A673 (cell line): ENCODE data around the gene RELL1. TPM values are rescaled to one million over a fixed set of nuclear protein-coding genes. Genes with fewer than 3 reads are reported as not detected.

ENCODE experiments used
- BruUV-seq: library from RNA; stranded (reverse); fragments of 400-500 nt; replicated peaks from 2 replicates; lab custom pipeline; 2021; lab: Mats Ljungman, UMichigan
- CTCF ChIA-PET: fragments of 300-600 bp; sonication (Branson Sonifier 250); formaldehyde crosslinking; loops from one replicate; lab custom pipeline; 2022; ENCODE audit warnings: antibody characterized with exemption; lab: Charles Lee
- POLR2A ChIA-PET: fragments of 300-600 bp; sonication (Branson Sonifier 250); formaldehyde crosslinking; loops from one replicate; lab custom pipeline; 2022; ENCODE audit warnings: antibody characterized with exemption; ENCODE audit not compliant: low non-redundant PET; lab: Charles Lee
- DNase-seq: peaks from one replicate; pipeline ENCODE4 v3.0.0-alpha.2; 2015; ENCODE audit warnings: low spot score
- H3K27ac ChIP-seq: fragments of 200-600 bp; sonication (generic); 2 replicates; pipeline ENCODE4 v1.5.1; 2016; ENCODE audit warnings: mixed run types, low read depth, mild to moderate bottlenecking, mixed read lengths, antibody characterized with exemption, low read length; ENCODE audit not compliant: poor library complexity, severe bottlenecking
- H3K27me3 ChIP-seq: fragments of 200-600 bp; sonication (generic); replicated peaks from 2 replicates; pipeline ENCODE4 v1.6.1; 2017; ENCODE audit warnings: mixed run types, low read depth, mild to moderate bottlenecking, mixed read lengths, antibody characterized with exemption, low read length; ENCODE audit not compliant: insufficient read depth, poor library complexity
- H3K36me3 ChIP-seq: fragments of 200-600 bp; sonication (generic); 2 replicates; pipeline ENCODE4 v1.6.1; 2016; ENCODE audit warnings: mixed run types, mild to moderate bottlenecking, mixed read lengths, antibody characterized with exemption, low read length; ENCODE audit not compliant: insufficient read depth, poor library complexity, severe bottlenecking
- H3K4me1 ChIP-seq: fragments of 200-600 bp; sonication (generic); 2 replicates; pipeline ENCODE4 v1.6.1; 2017; ENCODE audit warnings: mixed run types, mild to moderate bottlenecking, mixed read lengths, antibody characterized with exemption, low read length; ENCODE audit not compliant: insufficient read depth, poor library complexity, severe bottlenecking
- H3K4me3 ChIP-seq: fragments of 200-600 bp; sonication (generic); 2 replicates; pipeline ENCODE4 v1.5.1; 2016; ENCODE audit warnings: low read depth, mixed run types, mild to moderate bottlenecking, mixed read lengths, low read length; ENCODE audit not compliant: poor library complexity, severe bottlenecking
- H3K9me3 ChIP-seq: fragments of 200-600 bp; sonication (generic); 2 replicates; pipeline ENCODE4 v1.6.1; 2016; ENCODE audit warnings: mixed run types, low read depth, mild to moderate bottlenecking, mixed read lengths, antibody characterized with exemption, low read length; ENCODE audit not compliant: poor library complexity, severe bottlenecking
- EZH2 ChIP-seq: fragments of 200-600 bp; sonication (generic); IDR thresholded peaks from 2 replicates; pipeline ENCODE4 v1.6.1; 2017; ENCODE audit warnings: borderline replicate concordance, low read depth, mild to moderate bottlenecking, mixed read lengths, antibody characterized with exemption, low read length; ENCODE audit not compliant: poor library complexity, severe bottlenecking
- intact Hi-C: fragments of 100-400 bp; cut with micrococcal nuclease; formaldehyde crosslinking; loops from one replicate; pipeline ENCODE4 v1.10.0; 2022; ENCODE audit not compliant: unreplicated experiment
- total RNA-seq: library from RNA; stranded (reverse); gene quantifications from 2 replicates; pipeline ENCODE4 v1.2.3, GENCODE V29; 2021
- TF ChIP-seq, protein P1 (sequence below): fragments of 300-800, 200-600 bp; sonication (generic); conservative IDR thresholded peaks from 2 replicates; pipeline ENCODE4 v1.5.1; 2017; ENCODE audit warnings: low read depth, mild to moderate bottlenecking, antibody characterized with exemption, low read length, moderate library complexity, mixed read lengths

The RELL1 gene
- total RNA-seq, 1 experiment from 2014 or later = 6.0 TPM

DNA sequence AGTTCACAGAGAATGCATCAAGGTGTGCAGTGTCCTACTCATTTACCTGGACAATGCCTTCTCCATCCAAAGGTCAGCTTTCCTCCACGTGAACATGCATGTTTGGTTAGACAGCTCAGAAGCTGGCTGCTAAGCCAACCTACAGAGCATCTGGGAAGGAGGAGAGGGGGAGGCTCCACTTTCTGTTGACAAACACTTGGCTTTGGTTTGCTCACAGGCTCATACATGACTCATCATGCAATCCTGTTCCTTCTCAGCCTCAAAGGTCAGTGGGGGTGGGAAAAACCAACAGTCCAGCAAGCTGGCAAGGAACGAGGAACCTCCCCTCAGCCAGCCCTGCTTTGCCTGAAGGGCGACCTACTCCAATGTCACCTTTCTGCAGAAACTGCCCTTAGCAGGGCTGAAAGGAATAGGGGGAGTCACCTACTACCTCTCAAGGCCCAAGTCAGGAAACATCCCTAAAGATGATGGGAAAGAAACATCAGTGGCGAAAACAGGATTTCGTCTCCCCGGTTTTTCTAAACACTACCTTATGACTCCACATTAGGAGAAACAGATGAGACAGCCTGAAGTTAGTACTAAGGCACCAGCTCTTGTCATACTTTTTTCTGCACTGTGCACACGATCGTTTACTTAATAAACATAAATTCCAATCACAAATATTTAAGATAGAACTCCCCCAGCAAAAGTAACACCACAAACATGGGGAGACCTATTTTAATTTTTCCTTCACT, 37.9 kb downstream of the RELL1 start:
- Histone ChIP-seq H3K4me3 (no peak overlapping the region), H3K9me3 (no peaks in the 10 kb centered on the region), H3K4me1 (peaks cover 7% of the 10 kb centered on the region), H3K27me3 (no peaks in the 10 kb centered on the region), H3K36me3 (no peaks in the 10 kb centered on the region), H3K27ac (no peak overlapping the region)
- no peak for DNase-seq
- intact Hi-C loops = no loop called here
- TF ChIP-seq, protein P1, sequence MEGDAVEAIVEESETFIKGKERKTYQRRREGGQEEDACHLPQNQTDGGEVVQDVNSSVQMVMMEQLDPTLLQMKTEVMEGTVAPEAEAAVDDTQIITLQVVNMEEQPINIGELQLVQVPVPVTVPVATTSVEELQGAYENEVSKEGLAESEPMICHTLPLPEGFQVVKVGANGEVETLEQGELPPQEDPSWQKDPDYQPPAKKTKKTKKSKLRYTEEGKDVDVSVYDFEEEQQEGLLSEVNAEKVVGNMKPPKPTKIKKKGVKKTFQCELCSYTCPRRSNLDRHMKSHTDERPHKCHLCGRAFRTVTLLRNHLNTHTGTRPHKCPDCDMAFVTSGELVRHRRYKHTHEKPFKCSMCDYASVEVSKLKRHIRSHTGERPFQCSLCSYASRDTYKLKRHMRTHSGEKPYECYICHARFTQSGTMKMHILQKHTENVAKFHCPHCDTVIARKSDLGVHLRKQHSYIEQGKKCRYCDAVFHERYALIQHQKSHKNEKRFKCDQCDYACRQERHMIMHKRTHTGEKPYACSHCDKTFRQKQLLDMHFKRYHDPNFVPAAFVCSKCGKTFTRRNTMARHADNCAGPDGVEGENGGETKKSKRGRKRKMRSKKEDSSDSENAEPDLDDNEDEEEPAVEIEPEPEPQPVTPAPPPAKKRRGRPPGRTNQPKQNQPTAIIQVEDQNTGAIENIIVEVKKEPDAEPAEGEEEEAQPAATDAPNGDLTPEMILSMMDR = no peak
- TF ChIP-seq EZH2 = no peak
- POLR2A ChIA-PET = no interaction called here
- no TSS peak for BruUV-seq
- CTCF ChIA-PET = no interaction called here

GRCh38 chr4:37646247-37646646, 39.9 kb downstream of the RELL1 start:
- intact Hi-C loops = no loop called here
- H3K4me1 ChIP-seq = no peaks in the 10 kb centered on the region

GRCh38 chr4:37645736-37646135, 40.4 kb downstream of the RELL1 start:
- TF ChIP-seq, protein P1 = no peak
- no peak for TF ChIP-seq EZH2
- Histone ChIP-seq H3K27ac (no peak overlapping the region), H3K27me3 (no peaks in the 10 kb centered on the region), H3K4me3 (no peak overlapping the region), H3K4me1 (no peaks in the 10 kb centered on the region), H3K9me3 (no peaks in the 10 kb centered on the region), H3K36me3 (no peaks in the 10 kb centered on the region)
- DNase-seq = no peak
- BruUV-seq = no TSS peak
- intact Hi-C loops = no loop called here
- CTCF ChIA-PET = interaction anchor here (0.5 kb wide), 1 partner anchor 14 kb away, joined by 3 read pairs; no protein-coding TSS in a partner anchor
- POLR2A ChIA-PET = no interaction called here

More at GRCh38 chr4:37646247-37646646, 39.9 kb downstream of the RELL1 start:
- DNase-seq = no peak
- no peaks in the 10 kb centered on the region for H3K9me3 ChIP-seq
- no peak for TF ChIP-seq EZH2
- TF ChIP-seq, protein P1 = no peak
- no peak overlapping the region for H3K27ac ChIP-seq
- H3K4me3 ChIP-seq = no peak overlapping the region
- H3K27me3 ChIP-seq = no peaks in the 10 kb centered on the region
- H3K36me3 ChIP-seq = no peaks in the 10 kb centered on the region
- ChIA-PET CTCF (no interaction called here), POLR2A (no interaction called here)
- BruUV-seq = no TSS peak
